ENCODE data around the gene UBA52.
"Not testable (repeated sequence)": the region's sequence is repeated elsewhere in the genome, so short reads cannot be mapped to it uniquely, and the experiment has no call there.

The UBA52 gene

DNA sequence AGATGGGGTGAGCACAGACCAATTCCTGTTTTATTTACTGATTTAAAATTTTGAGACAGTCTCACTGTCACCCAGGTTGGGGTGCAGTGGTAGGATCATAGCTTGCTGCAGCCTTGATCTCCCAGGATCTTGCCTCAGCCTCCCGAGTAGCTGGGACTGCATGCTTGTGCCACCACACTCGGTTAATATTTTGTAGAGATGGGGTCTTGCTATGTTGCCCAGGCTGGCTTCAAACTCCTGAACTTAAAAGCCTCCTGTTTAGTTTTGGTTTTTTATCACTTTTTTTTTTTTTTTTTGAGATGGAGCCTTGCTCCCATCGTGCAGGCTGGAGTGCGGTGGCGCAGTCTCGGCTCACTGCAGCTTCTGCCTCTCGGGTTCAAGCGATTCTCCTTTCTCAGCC is 4.7 kb downstream of the UBA52 start:
- DNase-seq: no peak
- Mint-ChIP-seq H3K27ac (no peak overlapping the region), H3K36me3 (ENCODE audit: low read depth) (peaks cover 59% of the 10 kb centered on the region), H3K9me3 (no peaks in the 10 kb centered on the region), H3K4me3 (no peak overlapping the region), H3K27me3 (no peaks in the 10 kb centered on the region), H3K4me1 (peaks cover 38% of the 10 kb centered on the region)
- ATAC-seq: no peak

DNA sequence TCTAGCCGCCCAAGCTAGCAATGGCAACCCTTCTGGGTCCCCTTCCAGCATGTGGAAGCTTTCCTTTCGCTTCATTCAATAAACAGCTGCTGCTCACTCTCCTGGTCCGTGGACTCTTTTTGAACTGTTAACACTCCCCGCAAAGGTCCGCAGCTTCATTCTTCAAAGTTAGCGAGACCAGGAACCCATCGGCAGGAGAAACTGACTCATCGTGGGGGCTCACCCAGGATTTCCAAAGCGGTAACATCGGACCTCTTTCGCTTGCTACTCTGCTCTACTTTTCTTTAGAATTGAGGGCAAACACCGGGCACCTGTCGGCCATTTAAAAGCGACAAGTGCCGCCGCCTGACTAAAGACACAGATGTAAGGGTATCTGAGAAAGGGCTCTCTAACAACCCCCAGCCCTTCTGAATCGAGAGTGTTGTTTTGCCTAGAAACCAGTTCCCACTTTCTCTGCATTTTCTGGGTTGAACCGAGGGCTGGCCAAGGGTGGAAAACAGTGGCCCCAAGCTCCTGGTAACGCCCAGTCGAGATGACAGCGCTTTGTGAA is 5.8 kb downstream of the UBA52 start:
- Mint-ChIP-seq H3K9me3 (no peaks in the 10 kb centered on the region), H3K27ac (no peak overlapping the region), H3K36me3 (ENCODE audit: low read depth) (peaks cover 50% of the 10 kb centered on the region), H3K27me3 (no peaks in the 10 kb centered on the region), H3K4me3 (no peak overlapping the region), H3K4me1 (peaks cover 35% of the 10 kb centered on the region)
- ATAC-seq (no peak), DNase-seq (no peak)

DNA sequence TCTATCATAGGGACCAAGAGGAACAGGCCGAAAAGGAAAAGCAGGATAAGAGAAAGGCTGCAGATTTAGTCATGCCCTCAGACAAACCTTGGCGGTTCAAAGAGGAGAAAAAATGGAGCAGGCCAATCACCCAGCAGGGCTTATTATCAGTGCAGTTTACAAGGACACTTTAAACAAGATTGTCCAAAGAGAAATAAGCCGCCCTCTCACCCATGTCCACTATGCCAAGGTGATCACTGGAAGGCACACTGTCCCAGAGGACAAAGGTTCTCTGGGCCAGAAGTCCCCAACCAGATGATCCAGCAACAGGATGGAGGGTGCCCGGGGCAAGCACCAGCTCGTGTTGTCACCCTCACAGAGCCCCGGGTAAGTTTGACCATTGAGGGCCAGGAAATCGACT is 8.7 kb downstream of the UBA52 start:
- Mint-ChIP-seq H3K4me1 (peaks cover 9% of the 10 kb centered on the region), H3K9me3 (no peaks in the 10 kb centered on the region), H3K27ac (no peak overlapping the region), H3K4me3 (no peak overlapping the region), H3K36me3 (ENCODE audit: low read depth) (peaks cover 22% of the 10 kb centered on the region), H3K27me3 (no peaks in the 10 kb centered on the region)
- ATAC-seq (no peak), DNase-seq (no peak)

DNA sequence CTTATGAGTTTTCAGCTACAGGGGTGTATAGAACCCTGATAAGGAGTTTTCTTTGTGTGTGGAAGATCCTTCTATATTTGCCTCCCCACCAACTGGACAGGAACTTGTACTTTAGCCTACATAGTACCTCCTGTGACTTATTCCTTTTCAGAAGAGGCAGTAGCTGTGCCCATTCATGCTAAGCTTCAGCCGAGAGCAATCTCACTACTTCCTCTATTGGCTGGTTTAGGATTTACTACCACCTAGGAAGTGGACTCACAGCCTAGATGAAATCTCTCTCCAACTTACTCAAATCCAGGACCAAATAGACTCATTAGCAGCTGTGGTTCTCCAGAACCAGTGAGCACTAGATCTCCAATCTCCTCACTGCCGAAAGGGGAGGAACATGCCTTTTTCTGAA is 14.6 kb downstream of the UBA52 start:
- peaks cover 11% of the 10 kb centered on the region for H3K36me3 Mint-ChIP-seq (ENCODE audit: low read depth)
- no peak overlapping the region for H3K4me3 Mint-ChIP-seq
- no peak for ATAC-seq
- H3K4me1 Mint-ChIP-seq: peaks cover 25% of the 10 kb centered on the region
- no peak for DNase-seq
- H3K27me3 Mint-ChIP-seq: no peaks in the 10 kb centered on the region
- no peak overlapping the region for H3K27ac Mint-ChIP-seq
- H3K9me3 Mint-ChIP-seq: no peaks in the 10 kb centered on the region

- Mint-ChIP-seq H3K4me1 (peaks cover 25% of the 10 kb centered on the region), H3K27ac (peak overlapping the region; percentile 91), H3K9me3 (no peaks in the 10 kb centered on the region), H3K27me3 (no peaks in the 10 kb centered on the region), H3K4me3 (peak overlapping the region; percentile 89), H3K36me3 (ENCODE audit: low read depth) (peaks cover 11% of the 10 kb centered on the region)
- ATAC-seq (no peak), DNase-seq (no peak)
These were observed 15.9 kb downstream of the UBA52 start for GRCh38 chr19:18587561-18587960.

DNA sequence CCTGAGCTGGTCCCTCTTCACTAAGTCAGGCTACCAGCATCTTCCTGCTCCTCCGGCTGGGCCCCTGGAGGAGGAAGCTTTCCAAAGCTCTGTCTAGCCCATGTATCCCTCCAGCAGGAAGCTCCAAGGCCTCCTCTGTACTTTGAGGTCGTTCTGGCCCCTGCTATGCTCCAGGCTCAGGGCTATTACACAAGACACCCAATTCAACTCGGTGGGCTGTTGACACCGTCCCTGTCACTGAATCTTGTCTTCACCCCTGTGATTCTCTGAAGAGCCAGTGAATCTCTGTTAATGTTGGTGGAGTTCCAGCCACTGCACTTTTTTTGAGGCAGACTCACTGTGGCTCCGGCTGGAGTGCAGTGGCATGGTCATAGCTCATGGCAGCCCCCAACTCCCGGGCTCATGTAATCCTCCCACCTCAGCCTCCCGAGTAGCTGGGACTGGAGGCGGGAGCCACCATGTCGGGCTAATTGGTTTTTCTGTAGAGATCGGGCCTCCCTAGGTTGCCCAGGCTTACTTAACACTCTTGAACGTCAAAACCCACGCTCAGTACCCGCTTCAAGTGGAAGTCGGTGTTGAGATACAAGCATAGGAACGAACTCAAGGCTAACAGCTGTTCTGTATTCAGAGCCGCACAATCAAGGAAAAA is 16.4 kb downstream of the UBA52 start:
- Mint-ChIP-seq H3K4me3 (peak overlapping the region; percentile 89), H3K9me3 (no peaks in the 10 kb centered on the region), H3K27ac (peak overlapping the region; percentile 91), H3K36me3 (ENCODE audit: low read depth) (peaks cover 11% of the 10 kb centered on the region), H3K4me1 (peaks cover 25% of the 10 kb centered on the region), H3K27me3 (no peaks in the 10 kb centered on the region)
- no peak for DNase-seq
- ATAC-seq: no peak

- Mint-ChIP-seq H3K36me3 (ENCODE audit: low read depth) (peaks cover 11% of the 10 kb centered on the region), H3K27me3 (no peaks in the 10 kb centered on the region), H3K4me3 (peak within 1 kb of the TSS; percentile 89), H3K4me1 (peaks cover 31% of the 10 kb centered on the region), H3K9me3 (no peaks in the 10 kb centered on the region), H3K27ac (peak within 1 kb of the TSS; percentile 92)
- ATAC-seq (peak; percentile 90), DNase-seq (peak; percentile 91)
These were observed 17.1 kb downstream of the UBA52 start, which contains the start of gene REX1BD for GRCh38 chr19:18588611-18589379. TSS of gene REX1BD (plus strand) at chr19:18588798. CDS start at chr19:18588802, 4 bp downstream.

DNA sequence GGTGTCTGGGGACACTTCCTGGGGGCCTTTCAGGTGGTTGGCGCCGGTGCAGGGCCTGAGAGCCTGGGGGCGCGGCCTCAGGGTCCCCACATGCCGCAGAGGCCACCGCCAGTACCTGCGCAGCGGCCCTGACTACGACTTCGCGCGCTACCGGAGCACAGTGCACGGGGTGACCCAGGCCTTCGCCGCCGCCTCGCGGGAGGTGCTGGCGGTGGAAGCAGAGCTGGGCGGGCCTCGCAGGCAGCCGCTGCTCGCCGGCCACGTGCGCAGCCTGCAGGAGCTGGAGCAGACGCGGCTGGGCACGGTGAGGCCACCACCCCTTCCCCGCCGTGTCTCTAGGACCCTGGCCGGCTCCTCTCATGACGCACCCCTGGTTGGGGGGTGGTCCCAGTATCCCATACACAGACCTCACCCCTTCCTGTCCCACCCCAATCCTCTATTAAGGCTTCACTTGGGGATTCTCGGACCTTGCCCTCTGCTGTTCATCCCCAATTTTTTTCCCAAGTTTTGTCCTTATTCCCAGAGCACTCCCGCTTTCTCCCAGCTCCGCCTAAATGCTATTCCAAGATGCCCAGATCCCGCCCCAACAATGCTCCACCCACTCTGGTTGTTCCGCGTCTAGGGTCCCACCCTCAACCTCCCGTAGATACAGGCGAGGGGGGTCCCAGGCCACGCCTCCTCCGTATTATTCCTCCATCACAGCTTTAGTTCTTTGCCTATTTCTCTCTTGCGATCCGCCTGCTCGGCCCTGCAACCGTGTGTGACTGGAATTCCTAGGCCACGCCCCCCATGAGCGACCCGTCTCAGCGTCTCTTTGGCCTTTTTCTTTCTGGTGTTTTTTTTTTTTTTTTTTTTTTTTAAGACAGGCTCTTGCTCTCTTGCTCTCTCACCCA is 18.0 kb downstream of the UBA52 start:
- Mint-ChIP-seq H3K4me3 (peak overlapping the region; percentile 89), H3K9me3 (no peaks in the 10 kb centered on the region), H3K27ac (peak overlapping the region; percentile 92), H3K4me1 (peaks cover 33% of the 10 kb centered on the region), H3K27me3 (no peaks in the 10 kb centered on the region), H3K36me3 (ENCODE audit: low read depth) (peaks cover 11% of the 10 kb centered on the region)
- ATAC-seq: peak; percentile 55
- peak; percentile 68 for DNase-seq

GRCh38 chr19:18590273-18591272 is 18.9 kb downstream of the UBA52 start:
- Mint-ChIP-seq H3K9me3 (no peaks in the 10 kb centered on the region), H3K27me3 (peaks cover 3% of the 10 kb centered on the region), H3K36me3 (ENCODE audit: low read depth) (peaks cover 11% of the 10 kb centered on the region), H3K4me3 (peak overlapping the region; percentile 89), H3K27ac (peak overlapping the region; percentile 92), H3K4me1 (peaks cover 36% of the 10 kb centered on the region)
- ATAC-seq (no peak), DNase-seq (no peak)

GRCh38 chr19:18591735-18592385 is 20.2 kb downstream of the UBA52 start:
- no peak overlapping the region for H3K27ac Mint-ChIP-seq
- ATAC-seq: no peak
- H3K36me3 Mint-ChIP-seq (ENCODE audit: low read depth): peaks cover 11% of the 10 kb centered on the region
- H3K27me3 Mint-ChIP-seq: peaks cover 7% of the 10 kb centered on the region
- DNase-seq: no peak
- no peaks in the 10 kb centered on the region for H3K9me3 Mint-ChIP-seq
- H3K4me1 Mint-ChIP-seq: peaks cover 37% of the 10 kb centered on the region
- H3K4me3 Mint-ChIP-seq: no peak overlapping the region

- not testable (repeated sequence) for H3K9me3 Mint-ChIP-seq, H3K4me3 Mint-ChIP-seq, H3K27ac Mint-ChIP-seq, ATAC-seq, H3K27me3 Mint-ChIP-seq, DNase-seq
- Mint-ChIP-seq H3K4me1 (peaks cover 35% of the 10 kb centered on the region), H3K36me3 (ENCODE audit: low read depth) (peaks cover 11% of the 10 kb centered on the region)
These were observed 21.1 kb downstream of the UBA52 start for GRCh38 chr19:18592732-18593131.

- Mint-ChIP-seq H3K4me1 (peaks cover 28% of the 10 kb centered on the region), H3K27ac (no peak overlapping the region), H3K36me3 (ENCODE audit: low read depth) (peaks cover 11% of the 10 kb centered on the region), H3K27me3 (peaks cover 7% of the 10 kb centered on the region), H3K4me3 (peak overlapping the region; percentile 53), H3K9me3 (no peaks in the 10 kb centered on the region)
- DNase-seq (no peak), ATAC-seq (no peak)
These were observed 21.9 kb downstream of the UBA52 start for GRCh38 chr19:18593367-18594095.

Data from activated naive CD8-positive, alpha-beta T cell treated with anti-CD3 and anti-CD28 coated beads, Interleukin-2, amount 50 U/mL, for 24 hours (primary cell).